SU-DHL-6 (cell line): ENCODE data around the gene DOCK6.

Source experiments
- H2AFZ ChIP-seq: fragments of 200-600 bp; sonication (generic); 2 replicates; pipeline ENCODE4 v1.6.1; 2014; ENCODE audit warnings: low read depth, mild to moderate bottlenecking, moderate library complexity, mixed read lengths, antibody characterized with exemption, low read length; ENCODE audit not compliant: severe bottlenecking
- H3F3A ChIP-seq: fragments of 200-600 bp; shearing (Covaris generic); 2 replicates; pipeline ENCODE4 v1.6.0; 2016; ENCODE audit warnings: antibody characterized with exemption, mild to moderate bottlenecking; ENCODE audit not compliant: insufficient read depth
- H3K27ac ChIP-seq: fragments of 200-600 bp; sonication (generic); 2 replicates; pipeline ENCODE4 v1.5.1; 2016; ENCODE audit warnings: low read depth, mild to moderate bottlenecking, low read length, moderate library complexity, mixed read lengths
- H3K27me3 ChIP-seq: fragments of 200-600 bp; sonication (generic), shearing (Covaris generic); 2 replicates; pipeline ENCODE4 v1.6.0; 2014; ENCODE audit warnings: mild to moderate bottlenecking, low read length
- H3K36me3 ChIP-seq: fragments of 200-600 bp; sonication (generic); 2 replicates; pipeline ENCODE4 v1.6.1; 2014; ENCODE audit warnings: mild to moderate bottlenecking, low read length, mixed read lengths
- H3K4me2 ChIP-seq: fragments of 300-600, 200-600 bp; shearing (Covaris generic), sonication (generic); 2 replicates; pipeline ENCODE4 v1.6.0; 2014; ENCODE audit warnings: low read length, low read depth, mild to moderate bottlenecking; ENCODE audit not compliant: poor library complexity, severe bottlenecking
- H3K4me3 ChIP-seq: fragments of 200-600 bp; sonication (generic); 2 replicates; pipeline ENCODE4 v1.5.1; 2014; ENCODE audit warnings: antibody characterized with exemption, low read length, mild to moderate bottlenecking, mixed read lengths; ENCODE audit not compliant: insufficient read depth, poor library complexity, severe bottlenecking
- H3K79me2 ChIP-seq: fragments of 200-600 bp; sonication (generic); 2 replicates; pipeline ENCODE4 v1.6.1; 2014; ENCODE audit warnings: mild to moderate bottlenecking, low read length, moderate library complexity; ENCODE audit not compliant: insufficient read depth
- H3K9ac ChIP-seq: fragments of 200-600 bp; sonication (generic); 2 replicates; pipeline ENCODE4 v1.7.0; 2014; ENCODE audit warnings: mild to moderate bottlenecking, low read length
- H3K9me2 ChIP-seq: fragments of 200-600 bp; sonication (generic); replicated peaks from 2 replicates; pipeline ENCODE4 v1.6.1; 2014; ENCODE audit warnings: low read length; ENCODE audit not compliant: insufficient read depth
- H3K9me3 ChIP-seq: fragments of 200-600 bp; sonication (generic); 2 replicates; pipeline ENCODE4 v1.6.1; 2014; ENCODE audit warnings: low read length, mixed read lengths; ENCODE audit not compliant: insufficient read depth
- H4K20me1 ChIP-seq: fragments of 200-600 bp; sonication (generic); 2 replicates; pipeline ENCODE4 v1.6.1; 2014; ENCODE audit warnings: low read depth, mild to moderate bottlenecking, antibody characterized with exemption, low read length, moderate library complexity, mixed read lengths
- CTCF ChIP-seq: fragments of 200-600 bp; sonication (generic); IDR thresholded peaks from one replicate; pipeline ENCODE4 v1.5.1; 2017; ENCODE audit warnings: antibody characterized with exemption, mild to moderate bottlenecking, low read length, moderate library complexity; ENCODE audit not compliant: insufficient read depth, poor library complexity, severe bottlenecking
- EZH2phosphoT487 ChIP-seq: fragments of 200-600 bp; sonication (generic), shearing (Covaris generic); conservative IDR thresholded peaks from 2 replicates; pipeline ENCODE4 v1.6.1; 2018; ENCODE audit warnings: mild to moderate bottlenecking, antibody characterized with exemption, low read length, moderate library complexity, mixed read lengths

Gene DOCK6

GRCh38 chr19:11291991-11292390 is 29.7 kb upstream of the DOCK6 start:
- no peaks in the 10 kb centered on the region for H3K79me2 ChIP-seq
- no peak overlapping the region for H3K4me2 ChIP-seq
- H3K27ac ChIP-seq: no peak overlapping the region
- H3K36me3 ChIP-seq: no peaks in the 10 kb centered on the region
- H2AFZ ChIP-seq: no peak overlapping the region
- H3K27me3 ChIP-seq: no peaks in the 10 kb centered on the region
- no peaks in the 10 kb centered on the region for H3K9me2 ChIP-seq
- no peak overlapping the region for H3K4me3 ChIP-seq
- H3K9ac ChIP-seq: no peak overlapping the region
- TF ChIP-seq CTCF (no peak), EZH2phosphoT487 (no peak)
- no peaks in the 10 kb centered on the region for H4K20me1 ChIP-seq
- H3K9me3 ChIP-seq: no peaks in the 10 kb centered on the region
- no peaks in the 10 kb centered on the region for H3F3A ChIP-seq

- no peak overlapping the region for H3K9ac ChIP-seq
- no peaks in the 10 kb centered on the region for H3F3A ChIP-seq
- H3K9me2 ChIP-seq: no peaks in the 10 kb centered on the region
- H3K79me2 ChIP-seq: no peaks in the 10 kb centered on the region
- no peak overlapping the region for H2AFZ ChIP-seq
- H3K27me3 ChIP-seq: no peaks in the 10 kb centered on the region
- H3K36me3 ChIP-seq: no peaks in the 10 kb centered on the region
- no peak overlapping the region for H3K27ac ChIP-seq
- no peaks in the 10 kb centered on the region for H3K9me3 ChIP-seq
- H3K4me2 ChIP-seq: no peak overlapping the region
- H4K20me1 ChIP-seq: no peaks in the 10 kb centered on the region
- H3K4me3 ChIP-seq: no peak overlapping the region
- TF ChIP-seq CTCF (no peak), EZH2phosphoT487 (no peak)
Measured at GRCh38 chr19:11291415-11291814, 29.1 kb upstream of the DOCK6 start.

- Histone ChIP-seq H3K27ac (no peak overlapping the region), H3F3A (no peaks in the 10 kb centered on the region)
- TF ChIP-seq EZH2phosphoT487 (no peak), CTCF (no peak)
Measured at GRCh38 chr19:11290256-11290655, 27.9 kb upstream of the DOCK6 start.

GRCh38 chr19:11288349-11288748 is 26.0 kb upstream of the DOCK6 start:
- no peaks in the 10 kb centered on the region for H4K20me1 ChIP-seq
- H3K27me3 ChIP-seq: no peaks in the 10 kb centered on the region
- no peak overlapping the region for H2AFZ ChIP-seq
- no peak for TF ChIP-seq EZH2phosphoT487
- TF ChIP-seq CTCF: no peak
- no peak overlapping the region for H3K27ac ChIP-seq
- H3K4me2 ChIP-seq: no peak overlapping the region
- no peaks in the 10 kb centered on the region for H3K9me2 ChIP-seq
- no peaks in the 10 kb centered on the region for H3K9me3 ChIP-seq
- H3K9ac ChIP-seq: no peak overlapping the region
- H3K4me3 ChIP-seq: no peak overlapping the region
- H3K79me2 ChIP-seq: no peaks in the 10 kb centered on the region
- H3K36me3 ChIP-seq: no peaks in the 10 kb centered on the region
- no peaks in the 10 kb centered on the region for H3F3A ChIP-seq

More at GRCh38 chr19:11290256-11290655, 27.9 kb upstream of the DOCK6 start:
- Histone ChIP-seq H3K4me3 (no peak overlapping the region), H3K9ac (no peak overlapping the region), H3K9me3 (no peaks in the 10 kb centered on the region), H3K27me3 (no peaks in the 10 kb centered on the region), H4K20me1 (no peaks in the 10 kb centered on the region), H3K4me2 (no peak overlapping the region), H3K79me2 (no peaks in the 10 kb centered on the region), H3K9me2 (no peaks in the 10 kb centered on the region), H3K36me3 (no peaks in the 10 kb centered on the region), H2AFZ (no peak overlapping the region)
